ENCODE data around the gene AGER.
"Not testable (repeated sequence)": the region's sequence is repeated elsewhere in the genome, so short reads cannot be mapped to it uniquely, and the experiment has no call there.

The AGER gene

DNA sequence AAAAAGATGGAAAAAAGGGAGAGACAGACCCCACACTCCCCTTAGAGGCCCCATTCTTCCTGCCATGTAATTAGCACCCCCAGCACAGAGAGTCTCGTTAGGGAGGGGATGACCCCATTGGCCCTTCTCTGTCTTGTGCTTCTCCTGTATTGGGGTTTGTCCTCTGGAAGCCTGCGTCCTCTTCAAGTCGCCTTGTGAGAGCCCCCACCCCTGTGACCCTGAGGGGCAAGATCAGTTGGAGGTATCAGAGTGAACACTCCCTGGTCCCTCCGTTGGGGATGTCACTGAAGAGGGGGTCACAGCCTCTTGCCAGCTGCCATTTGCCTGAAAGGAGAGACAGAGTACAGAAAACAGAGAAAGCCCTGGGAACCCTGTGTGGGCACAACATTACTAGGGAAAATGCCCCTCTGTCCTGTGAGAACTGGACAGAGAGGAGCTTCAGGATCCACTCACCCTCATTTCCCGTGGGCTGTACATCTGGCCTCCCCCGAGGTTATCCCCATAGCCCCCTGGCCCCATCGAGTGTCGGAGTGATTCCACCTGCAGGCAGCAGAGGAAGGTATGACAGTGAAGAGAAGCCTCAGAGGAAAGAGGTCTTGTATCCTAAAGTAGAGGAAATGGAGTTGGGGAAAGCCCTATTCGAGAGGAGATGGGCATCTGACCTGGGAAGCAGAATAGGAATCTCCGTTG lies 2.2 kb upstream of the AGER start:
- DNase-seq (ENCODE audit: low spot score) = not testable (repeated sequence)

GRCh38 chr6:32185681-32186131 lies 1.7 kb upstream of the AGER start:
- DNase-seq (ENCODE audit: low spot score) = not testable (repeated sequence)

GRCh38 chr6:32183483-32184083 lies 470 bp downstream of the AGER start:
- no peak for DNase-seq (ENCODE audit: low spot score)

GRCh38 chr6:32183030-32183429 lies 1.0 kb downstream of the AGER start:
- no peak for DNase-seq (ENCODE audit: low spot score)

GRCh38 chr6:32182555-32182981 lies 1.5 kb downstream of the AGER start:
- DNase-seq (ENCODE audit: low spot score) = no peak

DNA sequence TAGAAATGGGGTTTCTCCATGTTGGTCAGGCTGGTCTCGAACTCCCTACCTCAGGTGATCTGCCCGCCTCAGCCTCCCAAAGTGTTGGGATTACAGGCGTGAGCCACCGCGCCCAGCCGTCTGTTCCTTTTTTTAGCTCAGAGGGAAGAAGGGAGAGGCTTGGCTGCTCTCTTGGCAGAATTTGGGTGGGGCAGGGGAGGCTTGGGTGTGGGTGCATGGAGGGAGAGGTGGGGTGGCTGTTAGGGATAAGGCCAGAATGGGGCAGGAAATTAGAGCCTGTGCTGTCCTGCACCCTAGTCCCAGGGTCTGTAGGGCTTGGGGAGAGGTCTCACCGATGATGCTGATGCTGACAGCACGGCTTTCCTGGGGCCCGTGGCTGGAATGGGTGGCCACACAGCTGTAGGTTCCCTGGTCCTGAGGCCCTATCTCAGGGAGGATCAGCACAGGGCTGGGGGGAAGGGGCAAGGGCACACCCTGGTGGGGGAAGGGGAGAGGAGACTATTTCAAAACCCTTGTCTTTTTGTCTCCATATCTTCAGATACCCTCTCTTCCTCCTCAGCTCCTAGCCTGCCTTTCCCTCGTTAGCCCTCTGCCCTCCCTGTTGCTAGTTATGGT lies 2.0 kb downstream of the AGER start:
- no peak for DNase-seq (ENCODE audit: low spot score)

- DNase-seq (ENCODE audit: low spot score) = no peak
These were observed 2.8 kb downstream of the AGER start for GRCh38 chr6:32181148-32181702.

- DNase-seq (ENCODE audit: low spot score) = no peak
These were observed 4.2 kb downstream of the AGER start for GRCh38 chr6:32179766-32180405.

- DNase-seq (ENCODE audit: low spot score) = no peak
These were observed 5.3 kb downstream of the AGER start for GRCh38 chr6:32178547-32179440.

DNA sequence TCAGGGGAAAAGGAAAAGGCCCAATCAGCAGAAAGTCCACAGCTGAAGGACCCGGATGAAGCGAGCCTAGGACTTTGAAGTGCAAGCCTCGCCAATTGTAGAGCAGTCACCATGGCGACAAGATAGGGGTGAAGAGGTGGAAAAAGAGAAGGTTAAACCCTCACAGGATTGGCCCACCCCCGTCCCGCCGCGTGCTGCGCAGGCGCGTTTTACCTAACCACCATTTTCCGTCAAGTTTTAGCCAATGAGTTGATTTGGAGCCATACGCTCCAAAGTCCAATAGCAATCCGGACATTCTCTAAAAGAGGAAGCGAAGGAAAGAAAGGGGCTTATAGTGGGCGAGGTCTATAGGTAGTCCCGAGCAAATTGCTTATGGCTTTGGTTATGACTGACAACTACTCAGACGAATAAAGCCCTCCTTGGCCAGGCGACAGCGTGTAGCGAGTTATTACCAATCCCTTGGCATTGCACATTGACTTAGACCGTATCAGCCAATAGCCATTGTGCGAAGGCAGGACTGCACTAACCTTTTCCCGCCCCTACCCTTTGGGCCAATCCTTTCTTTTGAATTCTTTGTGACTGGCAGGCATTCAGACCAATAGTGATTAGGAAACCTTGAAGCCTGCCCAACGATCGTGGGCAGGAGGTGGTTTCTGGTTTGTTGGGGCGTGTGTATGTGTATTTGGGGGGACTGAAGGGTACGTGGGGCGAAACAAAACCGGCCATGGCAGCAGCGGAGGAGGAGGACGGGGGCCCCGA lies 6.1 kb downstream of the AGER start, which contains the start of gene RNF5:
Gene RNF5, plus strand, starts transcription at position 618 of the 759 bp plus-strand sequence. Its CDS starts 107 bp downstream, at position 725.
- DNase-seq (ENCODE audit: low spot score) = peak; percentile 98

DNA sequence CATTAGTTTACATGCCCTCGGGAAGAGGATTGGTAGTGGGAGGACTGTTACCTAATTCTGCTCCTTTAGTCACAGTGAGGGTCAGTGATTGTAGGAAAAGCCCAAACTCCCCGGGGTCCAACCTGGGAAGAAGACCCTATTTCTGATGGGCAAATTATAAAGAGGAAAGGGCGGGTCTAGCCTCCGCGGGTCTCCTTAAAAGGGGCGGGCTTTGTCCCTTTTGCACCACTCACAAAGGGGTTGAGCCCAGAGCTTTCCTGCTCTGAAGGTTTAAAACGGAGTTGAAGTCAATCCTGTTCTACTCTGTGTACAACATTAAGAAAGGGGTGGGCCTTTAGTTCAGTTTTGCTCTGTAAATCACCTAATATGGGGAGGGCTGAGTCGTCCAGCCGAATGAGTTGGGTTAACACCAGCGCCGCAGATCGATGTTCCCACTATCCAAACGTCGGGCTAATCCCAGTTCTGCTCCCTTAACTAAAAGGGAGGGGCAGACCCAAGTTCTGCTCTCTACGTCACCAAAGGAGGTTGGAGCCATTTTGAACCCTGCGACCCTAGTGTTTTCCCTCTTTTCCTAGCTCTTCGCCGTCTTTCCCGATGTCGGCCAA lies 6.8 kb downstream of the AGER start:
- no peak for DNase-seq (ENCODE audit: low spot score)

GRCh38 chr6:32176476-32177182 lies 7.4 kb downstream of the AGER start:
- no peak for DNase-seq (ENCODE audit: low spot score)

DNA sequence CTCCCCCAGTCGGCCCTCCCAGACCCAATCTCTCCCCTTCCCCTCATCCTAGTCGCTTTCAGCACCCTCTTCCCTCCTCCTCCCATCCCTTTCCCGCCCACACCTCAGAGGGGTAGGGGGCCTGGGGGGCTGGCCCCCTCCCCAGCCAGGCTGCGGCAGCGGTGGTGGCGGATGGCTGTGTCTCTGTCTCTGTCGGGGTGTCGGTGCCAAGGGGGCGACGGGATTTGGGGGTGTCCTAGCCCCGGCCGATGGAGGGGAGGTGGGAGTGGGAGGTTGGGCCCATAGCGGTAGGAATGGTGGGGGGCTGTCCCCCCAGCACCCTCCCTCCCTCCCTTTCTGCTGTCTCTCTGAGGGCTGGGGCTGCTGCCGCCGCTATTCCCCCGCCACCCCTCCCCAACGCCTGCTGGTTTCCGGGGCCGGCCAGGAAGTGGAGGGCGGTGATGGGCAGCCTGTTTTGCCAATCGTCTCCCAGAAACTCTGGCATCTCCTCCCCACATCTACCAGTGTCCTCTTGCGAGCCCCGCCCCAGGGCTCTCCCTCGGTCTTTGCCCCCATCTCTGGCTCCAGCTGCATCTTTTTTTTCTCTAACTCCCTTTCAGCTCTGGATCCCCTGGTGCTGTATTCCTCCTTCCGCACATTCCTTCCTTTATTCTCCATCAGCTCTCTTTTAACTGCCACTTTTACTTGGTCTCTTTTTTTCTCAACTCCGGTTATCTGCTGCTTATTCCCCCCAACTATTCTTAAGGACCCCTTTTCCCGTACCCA lies 8.2 kb downstream of the AGER start, which contains the start of gene AGPAT1:
Gene AGPAT1, minus strand, starts transcription at position 374 of the 765 bp plus-strand sequence. CDS start 4,588 bp downstream, outside the sequence.
- DNase-seq (ENCODE audit: low spot score) = peak; percentile 98

GRCh38 chr6:32175322-32175710 lies 8.7 kb downstream of the AGER start:
- no peak for DNase-seq (ENCODE audit: low spot score)

- DNase-seq (ENCODE audit: low spot score) = no peak
These were observed 9.6 kb downstream of the AGER start for GRCh38 chr6:32174416-32174815.

DNA sequence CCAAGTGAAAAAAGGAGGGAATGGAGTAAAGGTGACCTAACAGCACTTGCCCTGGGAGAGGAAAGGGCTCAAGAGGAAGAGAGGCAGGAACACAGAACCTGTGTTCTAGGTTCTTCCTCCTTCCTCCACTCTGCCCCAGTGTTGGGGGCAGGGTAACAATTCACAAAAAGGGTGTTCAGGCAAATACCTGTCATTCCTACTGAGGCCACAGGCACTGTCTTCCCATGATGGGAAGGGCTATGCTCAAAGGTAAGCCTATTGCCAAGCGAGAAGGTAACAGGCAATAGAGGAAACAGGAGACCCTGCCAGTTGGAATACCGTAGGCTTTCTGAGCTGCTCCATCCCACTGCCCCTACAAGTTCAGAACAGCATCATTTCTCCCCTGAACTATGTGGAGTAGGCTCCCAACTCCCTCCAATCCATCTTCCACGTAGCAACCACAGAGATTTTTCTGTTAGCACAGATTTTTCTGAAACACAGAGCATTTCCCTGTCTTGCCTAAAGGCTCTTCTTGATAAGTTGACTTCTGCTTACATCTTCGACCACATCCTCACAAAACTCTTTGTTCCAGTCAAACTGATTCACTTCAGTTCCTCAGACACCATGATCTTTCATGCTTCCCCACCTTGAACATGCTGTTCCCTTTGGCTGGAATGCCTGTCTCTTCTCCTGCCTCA lies 10.9 kb downstream of the AGER start:
- DNase-seq (ENCODE audit: low spot score) = no peak

- DNase-seq (ENCODE audit: low spot score) = no peak
These were observed 12.8 kb downstream of the AGER start for GRCh38 chr6:32171234-32171633.

DNA sequence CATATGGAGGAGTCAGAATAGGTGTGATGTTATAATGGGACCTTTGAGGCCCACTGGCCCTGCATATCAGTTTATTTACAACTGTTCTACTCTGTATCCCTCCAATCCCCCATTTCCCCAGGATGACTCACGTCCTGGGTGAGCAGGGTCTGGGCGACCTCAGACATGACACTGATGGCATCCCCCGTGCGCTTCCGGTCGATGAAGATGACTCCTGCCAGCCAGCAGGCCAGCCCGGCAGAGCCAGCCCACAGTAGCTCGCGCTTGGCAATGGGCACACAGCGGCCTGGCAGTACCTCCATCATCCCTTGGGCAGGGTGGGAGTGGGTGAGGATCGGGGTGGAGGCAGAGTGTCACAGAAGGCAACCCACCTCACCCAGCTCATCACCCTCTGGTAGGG lies 13.8 kb downstream of the AGER start:
- no peak for DNase-seq (ENCODE audit: low spot score)
